Measurements from ENCODE around the gene TPSD1. TPM values are rescaled to one million over a fixed set of nuclear protein-coding genes. Genes with fewer than 3 reads are reported as not detected.

The TPSD1 gene
- not detected in 2 replicates for total RNA-seq

GRCh38 chr16:1255276-1256122, at the start of gene TPSD1:
Gene TPSD1 (plus strand): TSS chr16:1256069. CDS start chr16:1256281, 212 bp downstream.

GRCh38 chr16:1225051-1225451, 30.8 kb upstream of the TPSD1 start, which contains the start of gene TPSG1:
Gene TPSG1 (minus strand): TSS chr16:1225268. CDS start chr16:1225252, 16 bp downstream.

GRCh38 chr16:1230084-1230470, 25.8 kb upstream of the TPSD1 start, which contains the start of gene TPSB2:
Gene TPSB2 (minus strand): TSS chr16:1230184. CDS start chr16:1229951, 233 bp downstream.

GRCh38 chr16:1240436-1240835, 15.4 kb upstream of the TPSD1 start, which contains the start of gene TPSAB1:
Gene TPSAB1 (plus strand): TSS chr16:1240705. CDS start chr16:1240939, 234 bp downstream.

Other genes with a start within 250 kb of the TPSD1 start
- 0.26 and 0.32 TPM in 2 replicates for gene SSTR5, start 183.3 kb upstream of the TPSD1 start, total RNA-seq
- gene C1QTNF8, start 159.8 kb upstream of the TPSD1 start, total RNA-seq, result 0.65 TPM in 1 of 2 replicates, not detected in the other
- gene CACNA1H, start 103.0 kb upstream of the TPSD1 start, total RNA-seq, result not detected in 2 replicates
- not detected in 2 replicates for gene TPSG1, start 30.8 kb upstream of the TPSD1 start, total RNA-seq
- gene TPSB2, start 25.9 kb upstream of the TPSD1 start, total RNA-seq, result not detected in 2 replicates
- not detected in 2 replicates for gene TPSAB1, start 15.4 kb upstream of the TPSD1 start, total RNA-seq
- 55.7 and 61.3 TPM in 2 replicates for gene UBE2I, start 53.6 kb downstream of the TPSD1 start, total RNA-seq
- 0.11 and 0.13 TPM in 2 replicates for gene BAIAP3, start 77.6 kb downstream of the TPSD1 start, total RNA-seq
- gene TSR3, start 95.8 kb downstream of the TPSD1 start, total RNA-seq, result 42.0 and 44.7 TPM in 2 replicates
- 41.6 and 41.8 TPM in 2 replicates for gene GNPTG, start 95.9 kb downstream of the TPSD1 start, total RNA-seq
- 10.4 and 12.2 TPM in 2 replicates for gene UNKL, start 158.6 kb downstream of the TPSD1 start, total RNA-seq
- gene UQCC4, start 164.7 kb downstream of the TPSD1 start, total RNA-seq, result 7.7 and 8.8 TPM in 2 replicates
- gene PERCC1, start 175.0 kb downstream of the TPSD1 start, total RNA-seq, result not detected in 2 replicates
- 0.13 and 0.22 TPM in 2 replicates for gene CCDC154, start 188.5 kb downstream of the TPSD1 start, total RNA-seq
- 52.8 and 82.3 TPM in 2 replicates for gene CLCN7, start 219.0 kb downstream of the TPSD1 start, total RNA-seq
- gene PTX4, start 232.9 kb downstream of the TPSD1 start, total RNA-seq, result not detected in 2 replicates
- gene TELO2, start 237.3 kb downstream of the TPSD1 start, total RNA-seq, result 9.9 and 10.4 TPM in 2 replicates

All from articular chondrocyte of knee joint (primary cell).